ENCODE measurements around the gene NFKBIL1. TPM values are rescaled to one million over a fixed set of nuclear protein-coding genes. Genes with fewer than 3 reads are reported as not detected.

The NFKBIL1 gene
- total and polyA plus RNA-seq, 9 donors = 16.3 to 20.6 (median 17.2) TPM

DNA sequence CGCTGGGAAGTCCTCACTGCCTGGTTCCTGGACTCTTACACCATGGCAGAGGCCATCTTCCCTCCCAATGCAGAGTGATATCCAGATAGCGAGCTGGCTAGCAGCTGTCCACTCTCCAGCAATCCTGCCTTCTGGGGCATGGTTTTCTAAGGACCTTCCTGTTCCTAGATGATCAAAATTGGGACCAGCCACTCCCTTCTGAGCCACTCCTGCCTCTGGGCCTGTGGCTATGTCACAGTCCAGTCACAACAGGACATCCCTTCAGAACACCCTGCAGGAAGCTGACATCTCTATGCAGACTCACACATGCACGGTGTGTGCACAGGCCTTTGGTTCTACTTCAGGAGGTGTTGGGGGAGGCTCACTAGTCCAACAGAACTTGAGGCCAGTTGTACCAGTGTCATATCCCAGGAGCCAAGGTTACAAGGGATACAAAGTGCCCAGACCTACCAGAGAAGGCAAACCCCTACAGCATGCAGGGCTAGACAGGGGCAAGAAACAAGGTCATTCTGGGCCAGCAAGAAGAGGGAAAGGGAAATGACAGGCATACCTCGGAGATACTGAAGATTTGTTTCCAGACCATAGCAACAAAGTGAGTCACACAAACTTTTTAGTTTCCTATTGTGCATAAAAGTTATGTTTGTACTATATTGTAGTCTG, 21.3 kb upstream of the NFKBIL1 start:
- Histone ChIP-seq H3K4me3 (ENCODE audit: low read length) (no peak overlapping the region), H3K27ac (ENCODE audit: low read length) (no peak overlapping the region), H3K4me1 (ENCODE audit: control insufficient read depth, insufficient read depth, low read length) (peaks cover 8% of the 10 kb centered on the region), H3K9me3 (replicated peaks; ENCODE audit: control insufficient read depth, low read depth, low read length) (no peaks in the 10 kb centered on the region), H3K27me3 (ENCODE audit: control insufficient read depth, insufficient read depth, low read length) (no peaks in the 10 kb centered on the region), H3K36me3 (ENCODE audit: control insufficient read depth, insufficient read depth, low read length) (peaks cover 17% of the 10 kb centered on the region)
- no peak for DNase-seq
- 78% methylated on average over 2 of the region's 4 CpGs for WGBS (ENCODE audit: insufficient coverage)

DNA sequence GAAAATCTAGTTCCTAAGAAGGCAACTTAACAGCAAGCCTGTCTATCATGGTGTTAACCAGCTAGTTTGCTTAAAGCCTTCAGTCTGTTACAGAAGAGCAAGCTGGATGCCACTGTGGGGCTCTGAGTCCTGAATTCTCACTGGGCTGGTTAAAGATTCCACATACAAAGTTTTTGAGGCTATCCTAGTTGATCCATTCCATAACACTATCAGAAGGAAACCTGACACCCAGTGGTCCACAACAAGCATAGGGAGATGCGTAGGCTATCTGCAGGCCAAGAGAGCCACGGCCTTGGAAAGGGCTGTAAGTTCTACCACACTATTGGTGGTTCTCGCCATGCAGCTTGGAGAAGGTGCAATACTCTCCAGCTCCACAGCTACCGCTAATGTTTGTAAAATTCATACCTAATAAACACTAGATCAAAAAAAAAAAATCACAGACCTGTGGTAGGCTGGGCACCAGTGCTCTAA, 19.1 kb upstream of the NFKBIL1 start:
- H3K9me3 ChIP-seq (replicated peaks; ENCODE audit: control insufficient read depth, low read depth, low read length) = no peaks in the 10 kb centered on the region
- 90% methylated on average over 3 of the region's 4 CpGs for WGBS (ENCODE audit: insufficient coverage)

GRCh38 chr6:31528821-31529328, 18.5 kb upstream of the NFKBIL1 start, which contains the start of gene MCCD1:
MCCD1 (plus strand) TSS chr6:31528962; CDS start chr6:31529015, 53 bp downstream.
- Histone ChIP-seq H3K4me1 (ENCODE audit: control insufficient read depth, insufficient read depth, low read length) (peaks cover 8% of the 10 kb centered on the region), H3K4me3 (ENCODE audit: low read length) (no peak within 1 kb of the TSS), H3K9me3 (replicated peaks; ENCODE audit: control insufficient read depth, low read depth, low read length) (no peaks in the 10 kb centered on the region), H3K36me3 (ENCODE audit: control insufficient read depth, insufficient read depth, low read length) (peaks cover 42% of the 10 kb centered on the region), H3K27ac (ENCODE audit: low read length) (no peak within 1 kb of the TSS), H3K27me3 (ENCODE audit: control insufficient read depth, insufficient read depth, low read length) (no peaks in the 10 kb centered on the region)
- no peak for DNase-seq
- 75% methylated on average over 6 of the region's 7 CpGs for WGBS (ENCODE audit: insufficient coverage)

More for the DNA sequence above, 19.1 kb upstream of the NFKBIL1 start:
- Histone ChIP-seq H3K4me3 (ENCODE audit: low read length) (no peak overlapping the region), H3K4me1 (ENCODE audit: control insufficient read depth, insufficient read depth, low read length) (peaks cover 8% of the 10 kb centered on the region), H3K27ac (ENCODE audit: low read length) (no peak overlapping the region), H3K36me3 (ENCODE audit: control insufficient read depth, insufficient read depth, low read length) (peaks cover 37% of the 10 kb centered on the region), H3K27me3 (ENCODE audit: control insufficient read depth, insufficient read depth, low read length) (no peaks in the 10 kb centered on the region)
- no peak for DNase-seq

DNA sequence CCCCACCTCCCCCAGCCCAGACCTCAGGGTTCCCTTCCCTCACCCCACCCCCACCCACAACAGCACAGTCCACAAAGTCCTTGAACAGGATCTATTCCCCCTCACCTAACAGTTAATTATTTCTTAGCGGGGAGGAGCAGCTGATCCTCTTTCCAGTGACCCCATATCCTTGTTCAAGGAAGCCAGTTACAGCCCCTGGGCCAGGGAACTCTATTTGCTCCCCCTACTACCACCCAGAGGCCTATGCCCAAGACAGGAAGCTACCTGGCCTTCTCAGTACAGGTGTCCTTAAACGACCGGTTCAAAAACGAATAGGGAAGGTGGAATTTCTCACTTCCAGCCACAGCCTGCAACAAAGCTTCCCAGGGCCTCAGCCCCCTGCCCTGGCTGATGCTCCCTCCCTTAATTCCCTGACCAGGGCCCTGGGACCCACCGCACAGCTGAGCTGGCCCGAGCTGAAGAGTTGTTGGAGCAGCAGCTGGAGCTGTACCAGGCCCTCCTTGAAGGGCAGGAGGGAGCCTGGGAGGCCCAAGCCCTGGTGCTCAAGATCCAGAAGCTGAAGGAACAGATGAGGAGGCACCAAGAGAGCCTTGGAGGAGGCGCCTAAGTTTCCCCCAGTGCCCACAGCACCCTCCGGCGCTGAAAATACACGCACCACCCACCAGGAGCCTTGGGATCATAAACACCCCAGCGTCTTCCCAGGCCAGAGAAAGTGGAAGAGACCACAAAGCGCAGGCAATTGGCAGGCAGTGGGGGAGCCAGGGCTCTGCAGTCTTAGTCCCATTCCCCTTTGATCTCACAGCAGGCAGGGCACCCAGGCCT, 17.9 kb upstream of the NFKBIL1 start:
- H3K27me3 ChIP-seq (ENCODE audit: control insufficient read depth, insufficient read depth, low read length) = no peaks in the 10 kb centered on the region
- H3K4me3 ChIP-seq (ENCODE audit: low read length) = no peak overlapping the region
- H3K27ac ChIP-seq (ENCODE audit: low read length) = no peak overlapping the region
- peaks cover 49% of the 10 kb centered on the region for H3K36me3 ChIP-seq (ENCODE audit: control insufficient read depth, insufficient read depth, low read length)
- peaks cover 8% of the 10 kb centered on the region for H3K4me1 ChIP-seq (ENCODE audit: control insufficient read depth, insufficient read depth, low read length)
- no peak for DNase-seq
- 64% methylated on average over 8 of the region's 12 CpGs for WGBS (ENCODE audit: insufficient coverage)
- H3K9me3 ChIP-seq (replicated peaks; ENCODE audit: control insufficient read depth, low read depth, low read length) = no peaks in the 10 kb centered on the region

- H3K4me1 ChIP-seq (ENCODE audit: control insufficient read depth, insufficient read depth, low read length) = peaks cover 8% of the 10 kb centered on the region
- no peak overlapping the region for H3K27ac ChIP-seq (ENCODE audit: low read length)
- H3K27me3 ChIP-seq (ENCODE audit: control insufficient read depth, insufficient read depth, low read length) = no peaks in the 10 kb centered on the region
- no peak for DNase-seq
- no peaks in the 10 kb centered on the region for H3K9me3 ChIP-seq (replicated peaks; ENCODE audit: control insufficient read depth, low read depth, low read length)
- H3K4me3 ChIP-seq (ENCODE audit: low read length) = no peak overlapping the region
- H3K36me3 ChIP-seq (ENCODE audit: control insufficient read depth, insufficient read depth, low read length) = peaks cover 60% of the 10 kb centered on the region
- WGBS (ENCODE audit: insufficient coverage) = 88% methylated on average over 5 of the region's 6 CpGs
Measured at GRCh38 chr6:31530659-31531058, 16.7 kb upstream of the NFKBIL1 start.

- no CpG with 5 or more reads among the region's 7 CpGs for WGBS (ENCODE audit: insufficient coverage)
- Histone ChIP-seq H3K27me3 (ENCODE audit: control insufficient read depth, insufficient read depth, low read length) (no peaks in the 10 kb centered on the region), H3K4me1 (ENCODE audit: control insufficient read depth, insufficient read depth, low read length) (peaks cover 8% of the 10 kb centered on the region), H3K9me3 (replicated peaks; ENCODE audit: control insufficient read depth, low read depth, low read length) (no peaks in the 10 kb centered on the region), H3K27ac (ENCODE audit: low read length) (no peak overlapping the region), H3K4me3 (ENCODE audit: low read length) (no peak overlapping the region), H3K36me3 (ENCODE audit: control insufficient read depth, insufficient read depth, low read length) (peaks cover 65% of the 10 kb centered on the region)
- no peak for DNase-seq
Measured at GRCh38 chr6:31531162-31531561, 16.2 kb upstream of the NFKBIL1 start.

DNA sequence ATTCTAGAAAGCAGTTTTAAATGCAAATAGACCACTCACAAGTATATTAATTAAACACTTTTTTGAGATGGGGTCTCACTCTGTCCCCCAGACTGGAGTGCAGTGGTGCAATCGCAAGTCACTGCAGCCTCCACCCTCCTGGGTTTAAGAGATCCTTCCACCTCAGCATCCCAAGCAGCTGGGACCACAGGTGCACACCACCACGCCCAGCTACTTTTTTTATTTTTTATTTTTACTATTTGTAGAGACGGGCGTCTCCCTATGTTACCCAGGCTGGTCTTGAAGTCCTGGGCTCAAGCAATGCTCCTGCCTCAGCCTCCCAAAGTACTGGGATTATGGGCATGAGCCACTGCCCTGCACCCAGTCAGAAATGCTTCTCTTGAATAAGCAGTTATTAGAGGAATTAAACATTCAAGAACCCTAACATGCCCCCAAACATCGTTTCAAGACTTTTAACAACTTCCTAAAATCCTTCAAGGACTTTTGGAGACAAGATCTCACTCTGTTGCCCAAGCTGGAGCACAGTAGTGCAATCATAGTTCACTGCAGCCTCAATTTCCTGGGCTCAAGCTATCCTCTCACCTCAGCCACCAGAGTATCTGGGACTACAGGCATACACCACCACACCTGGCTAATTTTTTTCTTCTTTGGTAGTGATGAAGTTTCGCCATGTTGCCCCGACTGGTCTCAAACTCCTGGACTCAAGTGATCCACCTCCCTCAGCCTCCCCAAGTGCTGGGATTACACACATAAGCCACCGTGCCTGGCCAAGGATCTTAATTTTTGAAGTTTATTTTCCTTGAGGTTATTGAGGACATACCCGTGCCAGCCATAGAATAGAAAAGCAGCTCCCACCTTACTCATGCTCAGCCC, 15.4 kb upstream of the NFKBIL1 start:
- WGBS (ENCODE audit: insufficient coverage) = 71% methylated on average over 1 of the region's 9 CpGs
- H3K4me1 ChIP-seq (ENCODE audit: control insufficient read depth, insufficient read depth, low read length) = peaks cover 8% of the 10 kb centered on the region
- H3K4me3 ChIP-seq (ENCODE audit: low read length) = no peak overlapping the region
- DNase-seq = no peak
- H3K27me3 ChIP-seq (ENCODE audit: control insufficient read depth, insufficient read depth, low read length) = no peaks in the 10 kb centered on the region
- no peak overlapping the region for H3K27ac ChIP-seq (ENCODE audit: low read length)
- H3K9me3 ChIP-seq (replicated peaks; ENCODE audit: control insufficient read depth, low read depth, low read length) = no peaks in the 10 kb centered on the region
- peaks cover 74% of the 10 kb centered on the region for H3K36me3 ChIP-seq (ENCODE audit: control insufficient read depth, insufficient read depth, low read length)

DNA sequence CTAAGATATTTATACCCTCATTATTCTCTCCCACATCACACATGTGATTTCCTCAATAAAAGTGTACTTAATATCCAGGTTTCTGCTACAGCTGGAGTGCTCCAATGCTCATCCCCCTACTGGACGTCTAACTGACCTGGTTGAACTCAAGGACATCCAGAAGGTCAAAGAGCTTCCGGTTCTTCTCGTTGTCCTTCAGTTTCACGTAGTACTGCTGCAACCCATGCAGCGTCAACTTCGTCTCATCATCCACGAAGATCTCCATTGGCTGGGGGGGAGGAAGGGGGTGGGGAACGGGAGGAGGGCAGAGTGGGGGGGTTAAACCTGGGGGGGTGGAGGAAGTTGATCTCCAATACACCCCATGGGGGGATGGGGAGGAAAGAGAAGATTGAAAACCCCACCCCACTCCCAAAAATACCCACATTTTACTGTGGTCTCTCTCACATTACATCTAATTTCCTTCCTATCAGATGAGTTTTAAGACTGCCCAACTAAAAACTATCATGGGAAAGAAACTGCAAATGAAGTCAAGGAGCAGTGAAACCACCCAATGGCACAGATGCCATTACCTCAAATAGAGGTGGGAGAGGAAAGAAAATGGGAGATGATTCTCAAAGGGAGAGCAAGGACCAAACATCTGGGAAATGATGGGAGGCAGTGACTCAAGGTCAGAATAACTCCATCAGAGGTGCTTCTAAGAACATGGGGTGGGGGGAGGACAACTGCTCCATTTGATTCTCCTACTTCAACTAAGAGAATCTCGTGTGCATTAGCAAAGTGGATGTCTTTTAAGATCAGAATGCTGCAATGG, 14.6 kb upstream of the NFKBIL1 start:
- Histone ChIP-seq H3K27ac (ENCODE audit: low read length) (no peak overlapping the region), H3K9me3 (replicated peaks; ENCODE audit: control insufficient read depth, low read depth, low read length) (no peaks in the 10 kb centered on the region), H3K4me1 (ENCODE audit: control insufficient read depth, insufficient read depth, low read length) (peaks cover 8% of the 10 kb centered on the region), H3K27me3 (ENCODE audit: control insufficient read depth, insufficient read depth, low read length) (no peaks in the 10 kb centered on the region), H3K4me3 (ENCODE audit: low read length) (no peak overlapping the region), H3K36me3 (ENCODE audit: control insufficient read depth, insufficient read depth, low read length) (peaks cover 82% of the 10 kb centered on the region)
- WGBS (ENCODE audit: insufficient coverage) = 33% methylated on average over 1 of the region's 9 CpGs
- DNase-seq = no peak

DNA sequence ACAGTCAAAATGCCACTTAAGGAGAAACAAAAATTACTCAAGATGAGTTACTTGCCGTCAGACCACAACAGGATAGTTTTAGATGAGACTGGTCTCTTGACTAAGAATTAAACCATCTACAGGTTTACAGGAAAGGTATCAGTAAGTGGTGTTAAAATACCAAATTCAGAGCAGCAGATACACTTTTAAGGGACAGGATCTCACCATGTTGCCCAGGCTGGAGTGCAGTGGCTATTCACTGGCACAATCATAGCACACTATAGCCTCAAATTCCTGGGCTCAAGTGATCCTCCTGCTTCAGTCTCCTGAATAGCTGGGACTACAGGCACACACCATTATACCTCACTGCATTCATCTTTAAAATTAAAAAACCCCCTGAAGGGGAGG, 14.0 kb upstream of the NFKBIL1 start:
- peaks cover 5% of the 10 kb centered on the region for H3K4me1 ChIP-seq (ENCODE audit: control insufficient read depth, insufficient read depth, low read length)
- WGBS (ENCODE audit: insufficient coverage) = no CpG with 5 or more reads among the region's 1 CpG
- no peak for DNase-seq
- H3K27ac ChIP-seq (ENCODE audit: low read length) = no peak overlapping the region
- peaks cover 88% of the 10 kb centered on the region for H3K36me3 ChIP-seq (ENCODE audit: control insufficient read depth, insufficient read depth, low read length)
- H3K9me3 ChIP-seq (replicated peaks; ENCODE audit: control insufficient read depth, low read depth, low read length) = no peaks in the 10 kb centered on the region
- H3K4me3 ChIP-seq (ENCODE audit: low read length) = no peak overlapping the region
- no peaks in the 10 kb centered on the region for H3K27me3 ChIP-seq (ENCODE audit: control insufficient read depth, insufficient read depth, low read length)
